DND-41 (cell line): Measurements from ENCODE around the gene PPP1CB.

Experiments used
- ATAC-seq: fragments of 200-7000 bp; cut with Tn5 transposase; 3 replicates; pipeline ENCODE4 v1.9.1; 2021; ENCODE audit warnings: low read depth; ENCODE audit not compliant: insufficient read depth
- DNase-seq: peaks from one replicate; pipeline ENCODE4 v3.0.0-alpha.2; 2020
- H2AFZ ChIP-seq: 2 replicates; pipeline ENCODE4 v1.6.0; 2012; ENCODE audit warnings: low read depth, low read length
- H3K27ac ChIP-seq: 2 replicates; pipeline ENCODE4 v1.5.1; 2012; ENCODE audit warnings: low read length, inconsistent platforms
- H3K27me3 ChIP-seq: fragments of 200-600 bp; sonication (generic); 2 replicates; pipeline ENCODE4 v1.6.0; 2012; ENCODE audit warnings: low read length, mild to moderate bottlenecking, inconsistent platforms; ENCODE audit not compliant: insufficient read depth, poor library complexity
- H3K36me3 ChIP-seq: 2 replicates; pipeline ENCODE4 v1.5.1; 2012; ENCODE audit warnings: low read length, inconsistent platforms; ENCODE audit not compliant: insufficient read depth
- H3K4me1 ChIP-seq: 2 replicates; pipeline ENCODE4 v1.5.1; 2012; ENCODE audit warnings: mild to moderate bottlenecking, low read length; ENCODE audit not compliant: insufficient read depth
- H3K4me2 ChIP-seq: 2 replicates; pipeline ENCODE4 v1.6.0; 2012; ENCODE audit warnings: mild to moderate bottlenecking, moderate library complexity, low read length, inconsistent platforms; ENCODE audit not compliant: insufficient read depth
- H3K4me3 ChIP-seq, 2 experiments: fragments of 200-600 bp in 1 of 2; shearing (Covaris generic) in 1 of 2; 2 replicates each; pipeline ENCODE4 v1.5.1; 2012 to 2016; ENCODE audit warnings: inconsistent platforms in 2 of 2, low read length in 2 of 2, mild to moderate bottlenecking in 2 of 2, low read depth in 1 of 2, moderate library complexity in 1 of 2
- H3K79me2 ChIP-seq: 2 replicates; pipeline ENCODE4 v1.6.0; 2012; ENCODE audit warnings: low read length, inconsistent platforms; ENCODE audit not compliant: insufficient read depth
- H3K9ac ChIP-seq: 2 replicates; pipeline ENCODE4 v1.6.0; 2012; ENCODE audit warnings: low read depth, mild to moderate bottlenecking, inconsistent platforms, low read length, moderate library complexity
- H3K9me3 ChIP-seq: 2 replicates; pipeline ENCODE4 v1.5.1; 2012; ENCODE audit warnings: low read length, moderate library complexity, mild to moderate bottlenecking, inconsistent platforms; ENCODE audit not compliant: insufficient read depth, severe bottlenecking
- H4K20me1 ChIP-seq: 2 replicates; pipeline ENCODE4 v1.6.0; 2012; ENCODE audit warnings: low read length; ENCODE audit not compliant: insufficient read depth
- EZH2 ChIP-seq: IDR thresholded peaks from 3 replicates; pipeline ENCODE4 v1.6.1; 2012; ENCODE audit warnings: borderline replicate concordance, low read depth, mild to moderate bottlenecking, moderate library complexity, low read length, inconsistent platforms; ENCODE audit not compliant: severe bottlenecking
- TF ChIP-seq, protein P1 (sequence below): IDR thresholded peaks from 2 replicates; pipeline ENCODE4 v1.5.1; 2012; ENCODE audit warnings: borderline replicate concordance, low read length, moderate library complexity, mild to moderate bottlenecking; ENCODE audit not compliant: poor library complexity, severe bottlenecking; ENCODE audit errors: extremely low read depth

Gene PPP1CB

DNA sequence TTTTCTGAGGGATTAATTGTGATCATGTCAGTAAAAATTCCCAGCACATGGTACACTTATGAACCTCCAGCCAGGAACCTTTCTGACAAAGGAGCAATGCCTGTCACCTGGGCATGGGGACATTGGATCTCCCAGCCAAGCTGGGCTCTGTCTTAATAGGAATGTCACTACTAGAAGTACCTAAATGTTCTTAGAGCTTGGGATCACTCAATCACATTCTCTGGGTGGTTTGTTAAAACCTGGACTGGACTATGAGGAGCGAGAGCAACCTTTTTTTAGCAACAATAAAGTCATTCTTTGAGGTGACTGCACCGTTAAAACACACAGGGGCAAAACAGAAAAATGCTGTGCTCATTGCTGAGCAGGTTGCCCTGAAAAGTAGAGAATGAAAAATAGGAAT lies 6.4 kb upstream of the PPP1CB start:
- Histone ChIP-seq H3K4me3 (no peak overlapping the region), H3K9ac (no peak overlapping the region), H3K9me3 (no peaks in the 10 kb centered on the region), H3K4me2 (no peak overlapping the region), H3K4me1 (peaks cover 3% of the 10 kb centered on the region), H3K27me3 (no peaks in the 10 kb centered on the region), H3K27ac (no peak overlapping the region), H4K20me1 (no peaks in the 10 kb centered on the region), H3K36me3 (no peaks in the 10 kb centered on the region), H2AFZ (no peak overlapping the region), H3K79me2 (no peaks in the 10 kb centered on the region)
- TF ChIP-seq, protein P1, sequence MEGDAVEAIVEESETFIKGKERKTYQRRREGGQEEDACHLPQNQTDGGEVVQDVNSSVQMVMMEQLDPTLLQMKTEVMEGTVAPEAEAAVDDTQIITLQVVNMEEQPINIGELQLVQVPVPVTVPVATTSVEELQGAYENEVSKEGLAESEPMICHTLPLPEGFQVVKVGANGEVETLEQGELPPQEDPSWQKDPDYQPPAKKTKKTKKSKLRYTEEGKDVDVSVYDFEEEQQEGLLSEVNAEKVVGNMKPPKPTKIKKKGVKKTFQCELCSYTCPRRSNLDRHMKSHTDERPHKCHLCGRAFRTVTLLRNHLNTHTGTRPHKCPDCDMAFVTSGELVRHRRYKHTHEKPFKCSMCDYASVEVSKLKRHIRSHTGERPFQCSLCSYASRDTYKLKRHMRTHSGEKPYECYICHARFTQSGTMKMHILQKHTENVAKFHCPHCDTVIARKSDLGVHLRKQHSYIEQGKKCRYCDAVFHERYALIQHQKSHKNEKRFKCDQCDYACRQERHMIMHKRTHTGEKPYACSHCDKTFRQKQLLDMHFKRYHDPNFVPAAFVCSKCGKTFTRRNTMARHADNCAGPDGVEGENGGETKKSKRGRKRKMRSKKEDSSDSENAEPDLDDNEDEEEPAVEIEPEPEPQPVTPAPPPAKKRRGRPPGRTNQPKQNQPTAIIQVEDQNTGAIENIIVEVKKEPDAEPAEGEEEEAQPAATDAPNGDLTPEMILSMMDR = no peak
- no peak for TF ChIP-seq EZH2
- ATAC-seq (no peak), DNase-seq (no peak)

DNA sequence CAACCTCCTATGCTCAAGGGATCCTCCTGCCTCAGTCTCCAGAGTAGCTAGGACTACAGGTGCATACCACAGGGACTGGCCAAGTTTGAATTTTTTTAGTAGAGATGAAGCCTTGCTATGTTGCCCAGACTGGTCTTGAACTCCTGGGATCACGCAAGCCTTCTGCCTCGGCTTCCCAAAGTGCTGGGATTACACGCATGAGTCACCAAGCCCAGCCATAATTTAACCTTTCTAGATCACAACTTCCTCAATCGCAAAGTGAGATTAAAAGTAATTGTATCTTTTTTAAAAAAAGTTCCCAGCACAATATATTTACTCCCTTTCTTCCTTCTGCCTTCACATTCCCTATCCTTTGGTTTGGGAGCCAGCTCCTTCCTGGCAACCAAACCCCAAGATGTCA lies 5.8 kb upstream of the PPP1CB start:
- Histone ChIP-seq H4K20me1 (no peaks in the 10 kb centered on the region), H3K4me1 (peaks cover 10% of the 10 kb centered on the region), H3K4me3 (no peak overlapping the region), H3K36me3 (no peaks in the 10 kb centered on the region), H3K9me3 (no peaks in the 10 kb centered on the region), H3K27me3 (no peaks in the 10 kb centered on the region), H3K27ac (no peak overlapping the region), H3K4me2 (no peak overlapping the region), H3K79me2 (peaks cover 2% of the 10 kb centered on the region; the same call in 1 of the 2 replicates), H2AFZ (no peak overlapping the region), H3K9ac (no peak overlapping the region)
- TF ChIP-seq, protein P1 = no peak
- no peak for TF ChIP-seq EZH2
- DNase-seq (no peak), ATAC-seq (no peak)

DNA sequence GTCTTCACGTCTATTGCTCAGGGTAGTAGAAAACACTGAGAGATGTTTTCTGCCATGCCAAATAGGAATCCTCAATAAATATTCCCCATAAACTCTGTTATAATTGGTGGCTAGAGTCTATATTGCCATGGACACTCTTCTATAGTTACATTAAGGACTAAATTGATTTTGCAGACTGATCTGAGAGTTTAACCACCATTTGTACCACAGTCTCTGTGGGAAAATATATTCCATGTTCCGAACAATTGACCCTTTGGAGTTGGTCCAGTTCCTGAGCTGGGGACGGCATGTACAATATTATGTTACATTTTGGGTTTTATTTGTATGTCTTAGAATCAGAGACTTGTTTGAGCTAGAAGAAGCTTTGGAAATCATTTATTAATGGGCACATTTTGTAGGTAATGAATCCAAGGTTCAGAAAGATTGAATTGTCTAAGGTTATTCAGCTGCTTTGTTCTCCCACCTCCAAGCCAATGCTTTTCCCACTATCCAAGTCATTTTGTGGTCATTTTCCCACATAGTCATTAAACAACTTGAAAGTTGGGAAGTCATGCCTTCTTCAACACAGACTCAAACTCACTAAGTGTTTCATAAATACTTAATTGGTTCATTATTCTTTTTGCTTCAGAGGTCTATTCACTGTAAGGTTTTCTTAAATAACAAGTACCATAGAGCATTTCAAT lies 5.1 kb upstream of the PPP1CB start:
- Histone ChIP-seq H3K9me3 (no peaks in the 10 kb centered on the region), H4K20me1 (no peaks in the 10 kb centered on the region), H2AFZ (no peak overlapping the region), H3K9ac (no peak overlapping the region), H3K4me3 (no peak overlapping the region), H3K27ac (no peak overlapping the region), H3K36me3 (no peaks in the 10 kb centered on the region), H3K4me2 (no peak overlapping the region), H3K27me3 (no peaks in the 10 kb centered on the region), H3K4me1 (peaks cover 11% of the 10 kb centered on the region), H3K79me2 (peaks cover 7% of the 10 kb centered on the region)
- no peak for DNase-seq
- TF ChIP-seq EZH2 = no peak
- TF ChIP-seq, protein P1 = no peak
- no peak for ATAC-seq

DNA sequence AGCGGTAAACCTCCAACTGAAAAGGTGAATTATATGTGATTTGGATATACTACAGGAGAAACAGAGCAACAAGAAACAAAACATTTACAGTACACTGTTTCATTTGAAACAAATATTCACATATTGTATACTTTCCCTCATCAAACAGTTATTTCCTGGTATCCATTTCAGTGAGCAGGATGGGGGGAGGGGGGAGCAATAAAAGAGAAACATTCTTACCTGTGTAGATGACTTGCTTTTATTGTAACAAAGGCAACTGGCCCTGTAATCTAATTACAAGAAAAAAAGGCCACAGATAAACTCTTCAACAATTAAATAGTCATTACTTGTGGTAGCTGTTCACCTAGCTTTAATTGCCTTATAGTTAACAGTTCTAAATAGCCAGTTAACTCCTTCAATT lies 3.9 kb upstream of the PPP1CB start:
- peaks cover 3% of the 10 kb centered on the region; the same call in 1 of the 2 replicates for H3K36me3 ChIP-seq
- H3K4me2 ChIP-seq = no peak overlapping the region
- H3K9me3 ChIP-seq = no peaks in the 10 kb centered on the region
- no peak overlapping the region for H3K27ac ChIP-seq
- no peak overlapping the region for H3K4me3 ChIP-seq
- TF ChIP-seq EZH2 = no peak
- H4K20me1 ChIP-seq = no peaks in the 10 kb centered on the region
- ATAC-seq (no peak), DNase-seq (no peak)
- H3K27me3 ChIP-seq = no peaks in the 10 kb centered on the region
- no peak overlapping the region for H3K9ac ChIP-seq
- H3K4me1 ChIP-seq = peaks cover 11% of the 10 kb centered on the region
- peaks cover 18% of the 10 kb centered on the region for H3K79me2 ChIP-seq
- H2AFZ ChIP-seq = no peak overlapping the region
